H1 (cell line): ENCODE results near the gene OVCH2. TPM values are rescaled to one million over a fixed set of nuclear protein-coding genes. Genes with fewer than 3 reads are reported as not detected.
A peak's percentile ranks its signal among the peaks of the same experiment; 100 is the strongest.

Source experiments
- ASH2L ChIP-seq: fragments of 200-600, 300-600 bp; sonication (generic); IDR thresholded peaks from one replicate; pipeline ENCODE4 v1.7.1; 2017; ENCODE audit warnings: low read length
- BACH1 ChIP-seq: IDR thresholded peaks from 2 replicates; pipeline ENCODE4 v1.6.1; 2012; ENCODE audit warnings: low read length, improper control_type of control experiment
- CBX5 ChIP-seq: fragments of 300-800, 300-1000 bp; sonication (generic); IDR thresholded peaks from 2 replicates; pipeline ENCODE4 v1.7.1; 2016; ENCODE audit warnings: antibody characterized with exemption, low read length, low read depth
- CEBPB ChIP-seq: IDR thresholded peaks from 2 replicates; pipeline ENCODE4 v1.6.1; 2012; ENCODE audit warnings: low read depth, low read length
- CREB1 ChIP-seq: IDR thresholded peaks from 2 replicates; pipeline ENCODE4 v1.6.1; 2012; ENCODE audit warnings: inconsistent platforms
- EGR1 ChIP-seq: IDR thresholded peaks from 2 replicates; pipeline ENCODE4 v1.6.1; 2011; ENCODE audit warnings: low read depth, low read length, borderline replicate concordance
- GABPA ChIP-seq: IDR thresholded peaks from 2 replicates; pipeline ENCODE4 v1.6.1; 2011; ENCODE audit warnings: mild to moderate bottlenecking, low read length, moderate library complexity, borderline replicate concordance; ENCODE audit not compliant: insufficient read depth
- GTF2F1 ChIP-seq: IDR thresholded peaks from 2 replicates; pipeline ENCODE4 v1.6.1; 2012; ENCODE audit warnings: low read depth, low read length, improper control_type of control experiment, borderline replicate concordance
- JUN ChIP-seq: IDR thresholded peaks from 2 replicates; pipeline ENCODE4 v1.6.1; 2011; ENCODE audit warnings: low read depth, mild to moderate bottlenecking, improper control_type of control experiment, low read length
- KDM1A ChIP-seq: fragments of 200-600, 300-600 bp; sonication (generic); IDR thresholded peaks from 2 replicates; pipeline ENCODE4 v1.7.1; 2016; ENCODE audit warnings: mild to moderate bottlenecking, low read length, borderline replicate concordance
- KDM4A ChIP-seq: IDR thresholded peaks from one replicate; pipeline ENCODE4 v1.7.1; 2012; ENCODE audit warnings: low read depth, mild to moderate bottlenecking, moderate library complexity, low read length, inconsistent platforms; ENCODE audit not compliant: severe bottlenecking
- NANOG ChIP-seq: IDR thresholded peaks from 2 replicates; pipeline ENCODE4 v1.6.1; 2011; ENCODE audit warnings: low read length, low read depth, mild to moderate bottlenecking, inconsistent platforms; ENCODE audit not compliant: insufficient read depth, poor library complexity, severe bottlenecking
- RBBP5 ChIP-seq: IDR thresholded peaks from 2 replicates; pipeline ENCODE4 v1.7.1; 2012; ENCODE audit warnings: low read depth, mild to moderate bottlenecking, inconsistent platforms, low read length, moderate library complexity, borderline replicate concordance
- SIN3A ChIP-seq, 2 experiments: IDR thresholded peaks in 1 of 2; conservative IDR thresholded peaks in 1 of 2; 2 replicates each; pipeline ENCODE4 v1.6.1; 2011 to 2012; ENCODE audit warnings: low read length in 2 of 2, improper control_type of control experiment in 1 of 2, low read depth in 1 of 2, mild to moderate bottlenecking in 1 of 2
- SIRT6 ChIP-seq: IDR thresholded peaks from one replicate; pipeline ENCODE4 v1.7.1; 2012; ENCODE audit warnings: low read length, inconsistent platforms
- SIX5 ChIP-seq: IDR thresholded peaks from 2 replicates; pipeline ENCODE4 v1.6.1; 2011; ENCODE audit warnings: mild to moderate bottlenecking, low read depth, low read length
- SP2 ChIP-seq: IDR thresholded peaks from 2 replicates; pipeline ENCODE4 v1.6.1; 2012; ENCODE audit warnings: mild to moderate bottlenecking, low read length, inconsistent platforms
- SP4 ChIP-seq: IDR thresholded peaks from 2 replicates; pipeline ENCODE4 v1.6.1; 2012; ENCODE audit warnings: low read length, inconsistent platforms
- SRF ChIP-seq: IDR thresholded peaks from 2 replicates; pipeline ENCODE4 v1.6.1; 2011; ENCODE audit warnings: mild to moderate bottlenecking, low read depth, low read length, moderate library complexity
- TAF1 ChIP-seq: IDR thresholded peaks from 2 replicates; pipeline ENCODE4 v1.6.1; 2011; ENCODE audit warnings: mild to moderate bottlenecking, low read depth, low read length
- polyA plus RNA-seq, 7 experiments: library from polyadenylated mRNA; depleted of rRNA in 3 of 7; stranded (reverse) in 5 of 7; unstranded in 2 of 7; fragments of >200 nt in 5 of 7; fragments of 200-250 nt in 2 of 7; gene quantifications; 1 replicate in 5 of 7; 2 replicates in 1 of 7; 4 replicates in 1 of 7; pipeline versions ENCODE4 v1.2.1 to v1.2.3, GENCODE V29; 2011 to 2013; ENCODE audit warnings: missing spikeins in 2 of 7, mixed read lengths in 2 of 7
- total RNA-seq: library from RNA; stranded (reverse); fragmentation: NEBNext Ultra II Directional; extraction: Animal tissue kit (Norgen Biotek cat#: 25700); gene quantifications from 2 replicates; pipeline ENCODE4 v1.2.1, GENCODE V29; 2021
- TF ChIP-seq, protein P1 (sequence below): IDR thresholded peaks from 2 replicates; pipeline ENCODE4 v1.6.1; 2011; ENCODE audit warnings: low read length, improper control_type of control experiment
- TF ChIP-seq, protein P2 (sequence below): IDR thresholded peaks from 2 replicates; pipeline ENCODE4 v1.6.1; 2012; ENCODE audit warnings: low read length, inconsistent platforms

OVCH2 gene
- total and polyA plus RNA-seq, 2 of the 8 experiments (the other 6 are each of a cell fraction or from before 2014, with no cell fraction given) = 0.03 to 1.1 TPM

DNA sequence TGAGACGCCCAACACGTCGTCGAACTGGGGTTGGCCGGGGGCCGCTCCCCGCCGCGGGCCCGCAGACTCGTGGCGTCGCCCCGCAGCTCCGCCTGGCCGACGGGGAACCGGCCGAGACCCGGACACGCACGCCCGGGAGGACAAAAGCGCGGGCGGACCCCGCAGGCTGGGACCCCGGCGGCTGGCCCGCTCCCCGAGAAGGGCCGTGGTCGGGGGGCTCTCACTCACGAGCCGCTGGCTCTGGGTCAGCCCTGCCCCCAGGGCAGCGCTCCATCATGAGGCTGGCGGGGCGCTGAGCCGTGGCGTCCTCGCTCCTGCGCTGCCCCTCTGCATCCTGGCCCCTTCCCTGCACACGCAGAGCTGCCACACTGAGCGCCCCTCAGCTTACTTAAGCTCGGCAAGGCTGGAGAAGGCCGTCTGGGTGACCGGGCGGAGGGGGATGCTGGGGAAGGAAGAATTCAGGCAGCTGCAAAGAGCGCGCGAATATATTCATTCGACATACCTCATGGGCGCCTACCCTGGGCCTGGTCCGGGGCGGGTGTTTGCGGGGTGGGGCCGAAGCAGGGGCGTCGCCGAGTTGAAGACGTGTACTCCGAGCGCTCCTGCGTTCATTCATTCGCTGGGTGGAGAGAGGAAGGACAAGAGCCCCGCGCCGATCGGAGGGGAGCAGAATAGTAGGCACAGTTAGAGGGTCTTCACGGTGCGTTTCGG, 32.4 kb downstream of the OVCH2 start (continued):
- TF ChIP-seq GTF2F1 (no peak; the same call in 1 of the 2 replicates), SIN3A (conservative IDR thresholded peaks at IDR 0.05 in 1 of 2, IDR thresholded peaks at IDR 0.05 in 1 of 2; ENCODE audit: low read depth in 1 of 2, low read length in 2 of 2) (no peak; a peak in 1 of 4 replicates), TAF1 (peak; percentile 90), NANOG (no peak), SIX5 (no peak), SP4 (no peak), JUN (no peak), SP2 (no peak), CBX5 (no peak), KDM1A (no peak), CREB1 (peak; percentile 73), RBBP5 (no peak; the same call in 1 of the 2 replicates), EGR1 (no peak), KDM4A (peak; percentile 53), SRF (no peak), GABPA (no peak), CEBPB (no peak), ASH2L (peak; percentile 69), BACH1 (no peak), SIRT6 (no peak)
- TF ChIP-seq, protein P1, sequence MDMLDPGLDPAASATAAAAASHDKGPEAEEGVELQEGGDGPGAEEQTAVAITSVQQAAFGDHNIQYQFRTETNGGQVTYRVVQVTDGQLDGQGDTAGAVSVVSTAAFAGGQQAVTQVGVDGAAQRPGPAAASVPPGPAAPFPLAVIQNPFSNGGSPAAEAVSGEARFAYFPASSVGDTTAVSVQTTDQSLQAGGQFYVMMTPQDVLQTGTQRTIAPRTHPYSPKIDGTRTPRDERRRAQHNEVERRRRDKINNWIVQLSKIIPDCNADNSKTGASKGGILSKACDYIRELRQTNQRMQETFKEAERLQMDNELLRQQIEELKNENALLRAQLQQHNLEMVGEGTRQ = no peak
- TF ChIP-seq, protein P2, sequence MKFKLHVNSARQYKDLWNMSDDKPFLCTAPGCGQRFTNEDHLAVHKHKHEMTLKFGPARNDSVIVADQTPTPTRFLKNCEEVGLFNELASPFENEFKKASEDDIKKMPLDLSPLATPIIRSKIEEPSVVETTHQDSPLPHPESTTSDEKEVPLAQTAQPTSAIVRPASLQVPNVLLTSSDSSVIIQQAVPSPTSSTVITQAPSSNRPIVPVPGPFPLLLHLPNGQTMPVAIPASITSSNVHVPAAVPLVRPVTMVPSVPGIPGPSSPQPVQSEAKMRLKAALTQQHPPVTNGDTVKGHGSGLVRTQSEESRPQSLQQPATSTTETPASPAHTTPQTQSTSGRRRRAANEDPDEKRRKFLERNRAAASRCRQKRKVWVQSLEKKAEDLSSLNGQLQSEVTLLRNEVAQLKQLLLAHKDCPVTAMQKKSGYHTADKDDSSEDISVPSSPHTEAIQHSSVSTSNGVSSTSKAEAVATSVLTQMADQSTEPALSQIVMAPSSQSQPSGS = no peak
